ENCODE measurements around the gene FAXC.

Gene FAXC

GRCh38 chr6:99333068-99333467 lies 16.4 kb downstream of the FAXC start:
- Histone ChIP-seq H4K20me1 (ENCODE audit: insufficient read depth, low read length) (no peaks in the 10 kb centered on the region), H3F3A (ENCODE audit: insufficient read depth, low read length) (peaks cover 8% of the 10 kb centered on the region), H3K4me3 (ENCODE audit: low read length) (peak overlapping the region; percentile 19; the same call in 1 of the 2 replicates), H3K9ac (ENCODE audit: low read length) (no peak overlapping the region), H3K27me3 (replicated peaks; ENCODE audit: insufficient read depth, low read length) (no peaks in the 10 kb centered on the region), H3K4me2 (ENCODE audit: low read depth, low read length) (peak overlapping the region; percentile 33), H2AFZ (ENCODE audit: low read length) (peak overlapping the region; percentile 23; the same call in 1 of the 2 replicates), H3K9me3 (replicated peaks; ENCODE audit: insufficient read depth, low read length) (no peaks in the 10 kb centered on the region), H3K27ac (ENCODE audit: low read length) (peak overlapping the region; percentile 47; the same call in 1 of the 2 replicates), H3K4me1 (ENCODE audit: low read length) (peaks cover 25% of the 10 kb centered on the region), H3K79me2 (ENCODE audit: low read length) (no peaks in the 10 kb centered on the region), H3K9me2 (replicated peaks; ENCODE audit: insufficient read depth, low read length) (no peaks in the 10 kb centered on the region), H3K36me3 (replicated peaks; ENCODE audit: insufficient read depth, low read length) (no peaks in the 10 kb centered on the region)
- TF ChIP-seq EZH2 (optimal IDR thresholded peaks at IDR 0.05; ENCODE audit: low read depth, low read length) (no peak), CTCF (IDR thresholded peaks at IDR 0.05; ENCODE audit: low read length) (no peak), EZH2phosphoT487 (IDR thresholded peaks at IDR 0.05; ENCODE audit: low read length) (no peak)
- peak; percentile 88 for DNase-seq

- H3K27ac ChIP-seq (ENCODE audit: low read length), result no peak overlapping the region
- no peak overlapping the region for H3K9ac ChIP-seq (ENCODE audit: low read length)
- H3K4me1 ChIP-seq (ENCODE audit: low read length), result peaks cover 25% of the 10 kb centered on the region
- no peak for TF ChIP-seq CTCF (IDR thresholded peaks at IDR 0.05; ENCODE audit: low read length)
- no peak for TF ChIP-seq EZH2 (optimal IDR thresholded peaks at IDR 0.05; ENCODE audit: low read depth, low read length)
- no peak for TF ChIP-seq EZH2phosphoT487 (IDR thresholded peaks at IDR 0.05; ENCODE audit: low read length)
- H3K27me3 ChIP-seq (replicated peaks; ENCODE audit: insufficient read depth, low read length), result no peaks in the 10 kb centered on the region
- H3K79me2 ChIP-seq (ENCODE audit: low read length), result no peaks in the 10 kb centered on the region
- H3F3A ChIP-seq (ENCODE audit: insufficient read depth, low read length), result peaks cover 8% of the 10 kb centered on the region
- no peaks in the 10 kb centered on the region for H3K36me3 ChIP-seq (replicated peaks; ENCODE audit: insufficient read depth, low read length)
- no peaks in the 10 kb centered on the region for H3K9me3 ChIP-seq (replicated peaks; ENCODE audit: insufficient read depth, low read length)
- no peak overlapping the region for H2AFZ ChIP-seq (ENCODE audit: low read length)
- H3K4me3 ChIP-seq (ENCODE audit: low read length), result no peak overlapping the region
- H4K20me1 ChIP-seq (ENCODE audit: insufficient read depth, low read length), result no peaks in the 10 kb centered on the region
- no peak for DNase-seq
- no peak overlapping the region for H3K4me2 ChIP-seq (ENCODE audit: low read depth, low read length)
- H3K9me2 ChIP-seq (replicated peaks; ENCODE audit: insufficient read depth, low read length), result no peaks in the 10 kb centered on the region
Measured at GRCh38 chr6:99331531-99331930, 17.9 kb downstream of the FAXC start.

- H3K27ac ChIP-seq (ENCODE audit: low read length), result no peak overlapping the region
- peaks cover 8% of the 10 kb centered on the region for H3F3A ChIP-seq (ENCODE audit: insufficient read depth, low read length)
- H4K20me1 ChIP-seq (ENCODE audit: insufficient read depth, low read length), result no peaks in the 10 kb centered on the region
- no peak overlapping the region for H3K9ac ChIP-seq (ENCODE audit: low read length)
- H2AFZ ChIP-seq (ENCODE audit: low read length), result no peak overlapping the region
- H3K9me2 ChIP-seq (replicated peaks; ENCODE audit: insufficient read depth, low read length), result no peaks in the 10 kb centered on the region
- 0 out of 2 replicates have a peak overlapping the region, but pooled peaks have one; percentile 14 for H3K4me2 ChIP-seq (ENCODE audit: low read depth, low read length)
- peak; percentile 84 for DNase-seq
- no peak overlapping the region for H3K4me3 ChIP-seq (ENCODE audit: low read length)
- H3K79me2 ChIP-seq (ENCODE audit: low read length), result no peaks in the 10 kb centered on the region
- no peak for TF ChIP-seq EZH2 (optimal IDR thresholded peaks at IDR 0.05; ENCODE audit: low read depth, low read length)
- TF ChIP-seq CTCF (IDR thresholded peaks at IDR 0.05; ENCODE audit: low read length), result peak; percentile 84
- no peaks in the 10 kb centered on the region for H3K27me3 ChIP-seq (replicated peaks; ENCODE audit: insufficient read depth, low read length)
- peaks cover 25% of the 10 kb centered on the region for H3K4me1 ChIP-seq (ENCODE audit: low read length)
- H3K9me3 ChIP-seq (replicated peaks; ENCODE audit: insufficient read depth, low read length), result no peaks in the 10 kb centered on the region
- no peaks in the 10 kb centered on the region for H3K36me3 ChIP-seq (replicated peaks; ENCODE audit: insufficient read depth, low read length)
Measured at GRCh38 chr6:99330159-99330558, 19.3 kb downstream of the FAXC start.
